IMR-90 (cell line): Measurements from ENCODE around the gene ADGRA1. TPM values are rescaled to one million over a fixed set of nuclear protein-coding genes. Genes with fewer than 3 reads are reported as not detected.

Experiments used
- ATAC-seq: fragments of 200-7000 bp; cut with Tn5 transposase; 2 replicates; pipeline ENCODE4 v1.9.1; 2020; ENCODE audit warnings: low read depth, mild to moderate bottlenecking, moderate library complexity
- BruUV-seq: library from RNA; stranded (reverse); fragments of 400-500 nt; replicated peaks from 2 replicates; lab custom pipeline; 2021; lab: Mats Ljungman, UMichigan
- CTCF ChIA-PET: fragments of 300-600 bp; formaldehyde crosslinking; extraction: SDS; loops from one replicate; lab custom pipeline; 2021; ENCODE audit warnings: antibody characterized with exemption; lab: Yijun Ruan, JAX
- POLR2A ChIA-PET: fragments of 300-600 bp; sonication (Branson Sonifier 250); formaldehyde crosslinking; loops from one replicate; lab custom pipeline; 2022; ENCODE audit warnings: antibody characterized with exemption; ENCODE audit not compliant: unreplicated experiment; lab: Charles Lee
- DNase-seq: peaks from one replicate; pipeline ENCODE4 v3.0.0; 2013
- H2AFZ ChIP-seq: replicated peaks from 2 replicates; pipeline ENCODE3; 2013; ENCODE audit warnings: low read length, mild to moderate bottlenecking; ENCODE audit not compliant: poor library complexity
- H2AK5ac ChIP-seq: 2 replicates; pipeline ENCODE4 v1.6.1; 2013; ENCODE audit warnings: low read depth, low read length, inconsistent platforms
- H2AK9ac ChIP-seq: replicated peaks from 2 replicates; pipeline ENCODE3; 2013; ENCODE audit warnings: mild to moderate bottlenecking, low read depth, low read length, moderate library complexity; ENCODE audit not compliant: poor library complexity
- H2BK120ac ChIP-seq: 2 replicates; pipeline ENCODE4 v1.6.1; 2013; ENCODE audit warnings: low read depth, low read length, inconsistent platforms
- H2BK15ac ChIP-seq: 3 replicates; pipeline ENCODE4 v1.6.1; 2013; ENCODE audit warnings: low read depth, low read length, inconsistent platforms
- H2BK20ac ChIP-seq: 2 replicates; pipeline ENCODE4 v1.6.1; 2013; ENCODE audit warnings: low read depth, mild to moderate bottlenecking, inconsistent platforms, low read length, moderate library complexity
- H2BK5ac ChIP-seq: 2 replicates; pipeline ENCODE4 v1.6.1; 2013; ENCODE audit warnings: mild to moderate bottlenecking, low read depth, low read length, inconsistent platforms; ENCODE audit not compliant: poor library complexity, severe bottlenecking
- H3K14ac ChIP-seq: replicated peaks from 2 replicates; pipeline ENCODE4 v1.6.1; 2013; ENCODE audit warnings: low read depth, low read length, inconsistent platforms
- H3K18ac ChIP-seq: 2 replicates; pipeline ENCODE4 v1.6.1; 2013; ENCODE audit warnings: low read depth, low read length, control low read depth
- H3K23ac ChIP-seq: 2 replicates; pipeline ENCODE4 v1.6.1; 2013; ENCODE audit warnings: low read depth, low read length, inconsistent platforms
- H3K27ac ChIP-seq: 2 replicates; pipeline ENCODE4 v1.5.1; 2013; ENCODE audit warnings: mild to moderate bottlenecking, control low read depth, low read length; ENCODE audit not compliant: insufficient read depth
- H3K27me3 ChIP-seq: 2 replicates; pipeline ENCODE4 v1.6.1; 2013; ENCODE audit warnings: low read length; ENCODE audit not compliant: control insufficient read depth, insufficient read depth
- H3K36me3 ChIP-seq: 2 replicates; pipeline ENCODE4 v1.6.1; 2013; ENCODE audit warnings: low read length, mixed read lengths; ENCODE audit not compliant: control insufficient read depth, insufficient read depth
- H3K4ac ChIP-seq: 2 replicates; pipeline ENCODE4 v1.6.1; 2013; ENCODE audit warnings: low read depth, low read length, inconsistent platforms
- H3K4me1 ChIP-seq: 2 replicates; pipeline ENCODE4 v1.6.1; 2013; ENCODE audit warnings: low read length, mixed read lengths; ENCODE audit not compliant: control insufficient read depth, insufficient read depth
- H3K4me2 ChIP-seq: 2 replicates; pipeline ENCODE4 v1.6.1; 2013; ENCODE audit warnings: low read depth, mild to moderate bottlenecking, control low read depth, low read length, moderate library complexity
- H3K4me3 ChIP-seq: 2 replicates; pipeline ENCODE4 v1.5.1; 2013; ENCODE audit warnings: low read depth, mild to moderate bottlenecking, control low read depth, low read length, moderate library complexity; ENCODE audit not compliant: insufficient read depth
- H3K56ac ChIP-seq: 2 replicates; pipeline ENCODE4 v1.6.1; 2013; ENCODE audit warnings: low read length, inconsistent platforms; ENCODE audit not compliant: insufficient read depth; ENCODE audit errors: extremely low read depth
- H3K79me1 ChIP-seq, 2 experiments: 2 replicates each; pipeline ENCODE4 v1.6.1; 2013; ENCODE audit warnings: low read length in 2 of 2, inconsistent platforms in 1 of 2, low read depth in 1 of 2
- H3K9ac ChIP-seq: 2 replicates; pipeline ENCODE4 v1.6.1; 2013; ENCODE audit warnings: low read depth, low read length, control low read depth
- H3K9me1 ChIP-seq: 2 replicates; pipeline ENCODE4 v1.6.1; 2013; ENCODE audit warnings: low read length, inconsistent platforms; ENCODE audit not compliant: insufficient read depth
- H3K9me3 ChIP-seq: 2 replicates; pipeline ENCODE4 v1.6.1; 2013; ENCODE audit warnings: low read length; ENCODE audit not compliant: control insufficient read depth, insufficient read depth
- H4K20me1 ChIP-seq: 2 replicates; pipeline ENCODE4 v1.6.1; 2013; ENCODE audit warnings: low read length, inconsistent platforms; ENCODE audit not compliant: insufficient read depth
- H4K5ac ChIP-seq: 2 replicates; pipeline ENCODE4 v1.6.1; 2013; ENCODE audit warnings: mild to moderate bottlenecking, low read depth, low read length, control low read depth
- H4K8ac ChIP-seq, 2 experiments: 2 replicates each; pipeline ENCODE4 v1.6.1; 2013; ENCODE audit warnings: low read depth in 2 of 2, low read length in 2 of 2, control low read depth in 1 of 2, inconsistent platforms in 1 of 2
- H4K91ac ChIP-seq: 2 replicates; pipeline ENCODE4 v1.6.1; 2013; ENCODE audit warnings: low read depth, low read length, inconsistent platforms; ENCODE audit not compliant: insufficient read depth
- ELK1 ChIP-seq: fragments of 150-350 bp; IDR thresholded peaks from 2 replicates; pipeline ENCODE4 v1.6.1; 2016; ENCODE audit warnings: low read depth, mild to moderate bottlenecking, low read length, moderate library complexity, borderline replicate concordance
- FOS ChIP-seq: fragments of 150-350 bp; IDR thresholded peaks from 2 replicates; pipeline ENCODE4 v1.6.1; 2016; ENCODE audit warnings: low read depth, low read length
- MAFK ChIP-seq: IDR thresholded peaks from 2 replicates; pipeline ENCODE4 v1.6.1; 2012; ENCODE audit warnings: low read depth, low read length, improper control_type of control experiment
- MAZ ChIP-seq: IDR thresholded peaks from 2 replicates; pipeline ENCODE4 v1.6.1; 2012; ENCODE audit warnings: low read depth, mild to moderate bottlenecking, low read length, improper control_type of control experiment, moderate library complexity, borderline replicate concordance
- RAD21 ChIP-seq: IDR thresholded peaks from 2 replicates; pipeline ENCODE4 v1.6.1; 2012; ENCODE audit warnings: low read length, improper control_type of control experiment
- RCOR1 ChIP-seq: IDR thresholded peaks from 2 replicates; pipeline ENCODE4 v1.6.1; 2012; ENCODE audit warnings: mild to moderate bottlenecking, low read length, improper control_type of control experiment; ENCODE audit not compliant: insufficient replicate concordance
- USF2 ChIP-seq: fragments of 150-350 bp; IDR thresholded peaks from 2 replicates; pipeline ENCODE4 v1.6.1; 2017; ENCODE audit warnings: mild to moderate bottlenecking, antibody characterized with exemption, low read length, low read depth
- WGBS, 2 experiments: methylation state at CpG; one replicate each; pipeline versions ENCODE4 v1.1.5 to v1.1.7; 2013; ENCODE audit warnings: missing lambda C conversion rate in 2 of 2; ENCODE audit not compliant: insufficient read length in 1 of 2; ENCODE audit errors: extremely low coverage in 2 of 2; 5-methylcytosine and 5-hydroxymethylcytosine counted together
- dilution Hi-C: fragments of 300-500 bp; cut with HindIII; formaldehyde crosslinking; loops from one replicate; pipeline ENCODE4 v1.14.3; 2018; ENCODE audit warnings: low sequenced_read_pairs; ENCODE audit not compliant: unreplicated experiment
- in situ Hi-C: fragments of 300-500 bp; cut with MboI; formaldehyde crosslinking; loops from 3 replicates; pipeline ENCODE4 v1.14.3; 2019; ENCODE audit warnings: low sequenced_read_pairs, inconsistent platforms, mixed read lengths
- intact Hi-C: fragments of 100-400 bp; cut with micrococcal nuclease; formaldehyde crosslinking; loops from 2 replicates; pipeline ENCODE4 v1.10.0; 2022
- polyA plus RNA-seq, 3 experiments: library from polyadenylated mRNA; depleted of rRNA; stranded (reverse); fragments of >200 nt; gene quantifications; 2 replicates each; pipeline ENCODE4 v1.2.3, GENCODE V29; 2012; ENCODE audit warnings: low replicate concordance in 1 of 3
- total RNA-seq: library from RNA; depleted of rRNA; stranded (reverse); fragments of >200 nt; gene quantifications from 2 replicates; pipeline ENCODE4 v1.2.3, GENCODE V29; 2012

The ADGRA1 gene
- total and polyA plus RNA-seq, 2 of the 4 experiments (the other 2 are of a cell fraction): not detected

GRCh38 chr10:133142523-133143199 is 54.9 kb downstream of the ADGRA1 start:
- H3K4me3 ChIP-seq: no peak overlapping the region
- H3K27ac ChIP-seq: no peak overlapping the region
- H4K91ac ChIP-seq: no peak overlapping the region
- no peak for DNase-seq
- no peaks in the 10 kb centered on the region; the same call in 1 of the 2 replicates for H3K4me1 ChIP-seq
- no peak overlapping the region for H2AK5ac ChIP-seq
- no peak overlapping the region for H2BK5ac ChIP-seq
- H4K20me1 ChIP-seq: no peaks in the 10 kb centered on the region
- dilution Hi-C loops (no loop called here), intact Hi-C loops (no loop called here), in situ Hi-C loops (loop anchor here (25.0 kb wide), 1 partner anchor 480 kb away; no protein-coding TSS in a partner anchor)
- H2BK120ac ChIP-seq: no peak overlapping the region
- TF ChIP-seq RCOR1 (no peak), MAZ (no peak), USF2 (no peak), MAFK (no peak), FOS (no peak), RAD21 (no peak), ELK1 (no peak)
- ChIA-PET CTCF (interaction anchor here (1.1 to 1.4 kb wide), 2 partner anchors 15 to 16 kb away, joined by 3 to 4 read pairs; no protein-coding TSS in a partner anchor), POLR2A (no interaction called here)
- no peaks in the 10 kb centered on the region for H3K36me3 ChIP-seq
- WGBS, 2 experiments: 78% methylated on average over 11 of the region's 24 CpGs; no CpG with 5 or more reads in 1 of the 2 experiments
- H4K8ac ChIP-seq: no peak overlapping the region
- no peak overlapping the region for H3K14ac ChIP-seq
- H3K18ac ChIP-seq: no peak overlapping the region
- no peak overlapping the region for H3K4me2 ChIP-seq
- H2BK15ac ChIP-seq: no peak overlapping the region
- H3K27me3 ChIP-seq: peaks cover 12% of the 10 kb centered on the region
- no peak overlapping the region for H4K5ac ChIP-seq
- no peaks in the 10 kb centered on the region; the same call in 1 of the 2 replicates for H3K9me3 ChIP-seq
- no TSS peak for BruUV-seq
- H3K23ac ChIP-seq: no peak overlapping the region
- H2AFZ ChIP-seq: no peak overlapping the region
- H3K9me1 ChIP-seq: no peaks in the 10 kb centered on the region
- H3K9ac ChIP-seq: no peak overlapping the region
- ATAC-seq: no peak
- H3K79me1 ChIP-seq: no peaks in the 10 kb centered on the region
- no peak overlapping the region for H3K4ac ChIP-seq
- H2AK9ac ChIP-seq: no peak overlapping the region
- H2BK20ac ChIP-seq: no peak overlapping the region
- no peak overlapping the region for H3K56ac ChIP-seq
